Sigmoid colon (tissue), 7 donors: ENCODE measurements around the gene CD44. TPM values are rescaled to one million over a fixed set of nuclear protein-coding genes. Genes with fewer than 3 reads are reported as not detected.
A peak's percentile ranks its signal among the peaks of the same experiment; 100 is the strongest.

Source experiments
- DNase-seq: peaks from one replicate; pipeline ENCODE4 v3.0.0-alpha.2; 2019
- H3K27ac ChIP-seq, 4 donors: fragments of 200-600 bp; sonication (generic); one replicate each; pipeline ENCODE4 v1.5.1; 2016 to 2019; ENCODE audit warnings: mild to moderate bottlenecking in 1 of 4
- H3K27me3 ChIP-seq, 3 donors: fragments of 200-600 bp; sonication (generic); one replicate each; pipeline ENCODE4 v1.5.1; 2019; ENCODE audit warnings: mild to moderate bottlenecking in 1 of 3
- H3K36me3 ChIP-seq, 4 donors: fragments of 200-600 bp; sonication (generic); one replicate each; pipeline ENCODE4 v1.5.1; 2016 to 2019
- H3K4me1 ChIP-seq, 4 donors: fragments of 200-600 bp; sonication (generic); one replicate each; pipeline ENCODE4 v1.5.1; 2017 to 2019
- H3K4me3 ChIP-seq, 4 donors: fragments of 200-600 bp; sonication (generic); one replicate each; pipeline ENCODE4 v1.5.1; 2017 to 2019; ENCODE audit warnings: mild to moderate bottlenecking in 2 of 4, moderate library complexity in 1 of 4
- H3K9me3 ChIP-seq, 4 donors: fragments of 200-600 bp in 3 of 4; sonication (generic) in 3 of 4; one replicate each; pipeline versions ENCODE4 v1.5.1 to v1.6.1; 2013 to 2019
- EP300 ChIP-seq, 4 donors: sonication (generic); formaldehyde crosslinking; IDR thresholded peaks; one replicate each; pipeline ENCODE4 v1.6.1; 2017; ENCODE audit warnings: antibody characterized with exemption in 4 of 4
- POLR2A ChIP-seq, 2 donors: fragments of 450-650 bp; IDR thresholded peaks; one replicate each; pipeline ENCODE4 v1.6.1; 2016; ENCODE audit warnings: antibody characterized with exemption in 2 of 2, mild to moderate bottlenecking in 2 of 2, moderate library complexity in 2 of 2
- POLR2AphosphoS5 ChIP-seq, 4 donors: sonication (generic); formaldehyde crosslinking; IDR thresholded peaks; one replicate each; pipeline ENCODE4 v1.6.1; 2017; ENCODE audit warnings: antibody characterized with exemption in 4 of 4
- WGBS, 2 donors: extraction: QIAGEN DNeasy Blood & Tissue Kit; methylation state at CpG; one replicate each; pipeline ENCODE4 v1.1.7; 2013; 5-methylcytosine and 5-hydroxymethylcytosine counted together
- intact Hi-C: fragments of 100-400 bp; cut with DNase I; formaldehyde crosslinking; loops from one replicate; pipeline ENCODE4 v1.15.1; 2023
- polyA plus RNA-seq, 3 donors: library from polyadenylated mRNA; stranded (reverse); fragments of 200-250 nt; gene quantifications; one replicate each; pipeline ENCODE4 v1.2.3, GENCODE V29; 2013
- total RNA-seq, 4 donors: library from RNA; depleted of rRNA; stranded (reverse); fragments of >200 nt; gene quantifications; one replicate each; pipeline ENCODE4 v1.1.0, GENCODE V29; 2016
- TF ChIP-seq, protein P1 (sequence below), 4 experiments: fragments of 450-650 bp in 3 of 4; fragments of 200-600 bp in 1 of 4; IDR thresholded peaks; one replicate each; pipeline ENCODE4 v1.5.1; 2016 to 2019; ENCODE audit warnings: antibody characterized with exemption in 4 of 4, mild to moderate bottlenecking in 3 of 4, moderate library complexity in 2 of 4
- donor health status: healthy with polysubstance abuse.
- donor health status: Bipolar disorder and iron deficiency.
- donor health status: healthy.

Gene CD44
- total and polyA plus RNA-seq, 7 donors = 28.4 to 228 (median 76.4) TPM

DNA sequence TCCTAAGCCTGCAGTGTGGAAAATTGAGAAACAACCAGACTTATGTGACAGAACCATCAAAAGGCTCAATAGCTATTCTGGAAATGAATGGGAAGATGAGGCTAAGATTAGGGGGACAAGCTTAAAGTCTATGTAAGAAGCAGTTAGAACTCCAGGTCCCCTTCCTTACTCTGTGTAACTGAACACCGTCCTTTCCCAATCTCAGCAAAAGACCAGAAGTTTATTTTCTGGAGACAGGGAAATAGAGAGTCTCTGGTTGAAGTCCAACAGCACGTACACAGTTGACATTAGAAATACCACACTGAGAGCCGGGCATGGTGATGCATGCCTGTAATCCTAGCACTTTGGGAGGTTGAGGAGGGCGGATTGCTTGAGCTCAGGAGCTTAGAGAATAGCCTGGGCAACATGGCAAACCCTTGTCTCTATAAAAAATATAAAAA, 93.9 kb downstream of the CD44 start:
- H3K36me3 ChIP-seq = peaks cover 0 to 32% (median 3%) of the 10 kb centered on the region in 4 donors
- H3K27me3 ChIP-seq = no peaks in the 10 kb centered on the region
- no peaks in the 10 kb centered on the region for H3K9me3 ChIP-seq
- no peak overlapping the region for H3K4me3 ChIP-seq
- WGBS, 2 donors = 81 to 84% methylated on average over 4 of the region's 4 CpGs
- peaks cover 0 to 25% (median 16%) of the 10 kb centered on the region in 4 donors for H3K4me1 ChIP-seq
- peak in 1 of 4 donors; percentile 33 for TF ChIP-seq POLR2AphosphoS5 (IDR thresholded peaks at IDR 0.05)
- TF ChIP-seq, protein P1, sequence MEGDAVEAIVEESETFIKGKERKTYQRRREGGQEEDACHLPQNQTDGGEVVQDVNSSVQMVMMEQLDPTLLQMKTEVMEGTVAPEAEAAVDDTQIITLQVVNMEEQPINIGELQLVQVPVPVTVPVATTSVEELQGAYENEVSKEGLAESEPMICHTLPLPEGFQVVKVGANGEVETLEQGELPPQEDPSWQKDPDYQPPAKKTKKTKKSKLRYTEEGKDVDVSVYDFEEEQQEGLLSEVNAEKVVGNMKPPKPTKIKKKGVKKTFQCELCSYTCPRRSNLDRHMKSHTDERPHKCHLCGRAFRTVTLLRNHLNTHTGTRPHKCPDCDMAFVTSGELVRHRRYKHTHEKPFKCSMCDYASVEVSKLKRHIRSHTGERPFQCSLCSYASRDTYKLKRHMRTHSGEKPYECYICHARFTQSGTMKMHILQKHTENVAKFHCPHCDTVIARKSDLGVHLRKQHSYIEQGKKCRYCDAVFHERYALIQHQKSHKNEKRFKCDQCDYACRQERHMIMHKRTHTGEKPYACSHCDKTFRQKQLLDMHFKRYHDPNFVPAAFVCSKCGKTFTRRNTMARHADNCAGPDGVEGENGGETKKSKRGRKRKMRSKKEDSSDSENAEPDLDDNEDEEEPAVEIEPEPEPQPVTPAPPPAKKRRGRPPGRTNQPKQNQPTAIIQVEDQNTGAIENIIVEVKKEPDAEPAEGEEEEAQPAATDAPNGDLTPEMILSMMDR (IDR thresholded peaks at IDR 0.05) = no peak
- H3K27ac ChIP-seq = peak overlapping the region; percentile 43 to 71 (median 64)
- no peak for DNase-seq
- intact Hi-C loops = loop anchor here (10.0 kb wide), 2 partner anchors 238 to 308 kb away; no protein-coding TSS in a partner anchor

DNA sequence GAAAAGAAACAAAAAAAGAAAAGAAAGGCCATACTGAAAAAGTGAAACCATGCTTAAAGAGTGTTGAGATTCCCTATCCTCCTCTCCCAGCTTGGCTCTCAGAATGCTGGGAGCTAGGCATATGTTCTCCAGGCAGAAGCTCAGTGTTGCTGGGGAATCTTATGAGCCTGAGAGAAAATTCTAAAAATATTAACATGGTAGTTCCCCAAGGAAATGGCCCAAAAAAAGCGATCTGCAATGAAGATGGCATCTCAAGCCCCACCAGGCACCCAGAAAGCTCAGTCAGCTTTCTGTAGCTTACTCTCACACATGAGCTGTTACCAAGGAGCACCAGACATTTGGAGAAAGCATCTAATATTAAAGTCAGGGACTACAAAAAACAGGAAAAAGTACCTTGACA, 94.5 kb downstream of the CD44 start:
- Histone ChIP-seq H3K27me3 (no peaks in the 10 kb centered on the region), H3K4me1 (peaks cover 0 to 19% (median 13%) of the 10 kb centered on the region in 4 donors), H3K36me3 (peaks cover 0 to 31% (median 3%) of the 10 kb centered on the region in 4 donors), H3K4me3 (no peak overlapping the region), H3K9me3 (no peaks in the 10 kb centered on the region), H3K27ac (peak overlapping the region; percentile 43 to 71 (median 64))
- TF ChIP-seq, protein P1 (IDR thresholded peaks at IDR 0.05) = no peak
- TF ChIP-seq POLR2A (IDR thresholded peaks at IDR 0.05) (no peak), POLR2AphosphoS5 (IDR thresholded peaks at IDR 0.05) (no peak), EP300 (IDR thresholded peaks at IDR 0.05) (no peak)
- no peak for DNase-seq
- WGBS, 2 donors = 92 to 98% methylated on average over 1 of the region's 1 CpG
- intact Hi-C loops = loop anchor here (10.0 kb wide), 2 partner anchors 239 to 309 kb away; no protein-coding TSS in a partner anchor

DNA sequence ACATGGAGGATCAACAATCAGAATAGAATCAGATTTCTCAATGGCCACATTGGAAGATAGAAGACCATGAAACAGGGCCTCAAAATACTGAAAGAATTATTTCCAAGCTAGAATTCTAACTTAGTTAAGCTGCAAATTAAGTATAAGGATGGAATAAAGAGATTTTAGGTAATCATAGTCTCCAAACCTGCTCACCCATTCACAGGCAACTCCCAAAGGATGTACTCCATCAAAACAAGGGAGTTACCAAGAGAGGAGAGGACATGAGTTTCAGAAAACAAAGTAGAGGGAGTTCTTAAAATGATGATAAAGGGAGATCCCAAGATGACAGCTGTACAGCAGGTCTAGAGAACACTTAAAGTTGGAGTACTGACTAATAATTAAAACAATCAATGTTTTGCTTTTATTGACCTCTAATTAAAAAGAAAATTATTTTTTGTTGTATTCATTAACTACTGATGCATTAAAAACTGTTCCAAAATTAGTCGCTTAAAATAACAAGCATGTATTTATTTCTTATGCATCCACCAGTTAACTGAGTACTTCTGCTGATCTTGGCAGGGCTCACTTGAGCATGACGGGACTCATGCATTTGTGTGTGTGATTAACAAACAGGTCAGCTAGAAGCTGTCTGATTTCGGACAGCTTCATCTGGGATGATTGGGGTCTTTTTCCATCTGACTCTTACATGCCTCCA, 95.6 kb downstream of the CD44 start:
- H3K27ac ChIP-seq = no peak overlapping the region
- intact Hi-C loops = loop anchor here (10.0 kb wide), 2 partner anchors 240 to 310 kb away; no protein-coding TSS in a partner anchor
- H3K4me1 ChIP-seq = peaks cover 0 to 26% (median 19%) of the 10 kb centered on the region in 4 donors
- TF ChIP-seq POLR2AphosphoS5 (IDR thresholded peaks at IDR 0.05) (no peak), POLR2A (IDR thresholded peaks at IDR 0.05) (no peak), EP300 (IDR thresholded peaks at IDR 0.05) (no peak)
- TF ChIP-seq, protein P1 (IDR thresholded peaks at IDR 0.05) = no peak
- H3K36me3 ChIP-seq = peaks cover 0 to 21% (median 2%) of the 10 kb centered on the region in 4 donors
- H3K4me3 ChIP-seq = no peak overlapping the region
- H3K27me3 ChIP-seq = no peaks in the 10 kb centered on the region
- 95 to 96% methylated on average over 3 of the region's 3 CpGs for WGBS, 2 donors
- DNase-seq = no peak
- no peaks in the 10 kb centered on the region for H3K9me3 ChIP-seq

DNA sequence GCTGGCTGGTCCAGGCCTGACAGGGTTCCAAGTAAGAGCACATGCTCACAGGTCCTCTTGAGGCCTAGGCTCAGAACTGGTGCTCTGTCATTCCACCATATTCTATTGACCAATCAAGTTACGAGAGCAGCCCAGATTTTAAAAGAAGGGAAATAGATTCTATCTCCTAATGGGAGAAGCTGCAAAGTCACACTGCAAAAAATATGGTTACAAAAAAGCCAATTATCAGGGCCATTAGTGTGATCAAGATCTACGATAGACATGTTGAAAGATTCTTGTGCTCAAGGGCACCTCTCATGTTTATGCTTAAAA, 96.1 kb downstream of the CD44 start:
- WGBS, 2 donors = 98 to 99% methylated on average over 2 of the region's 2 CpGs
- Histone ChIP-seq H3K4me1 (peaks cover 0 to 26% (median 19%) of the 10 kb centered on the region in 4 donors), H3K36me3 (peaks cover 0 to 16% (median 0%) of the 10 kb centered on the region in 4 donors), H3K4me3 (no peak overlapping the region), H3K9me3 (no peaks in the 10 kb centered on the region), H3K27me3 (no peaks in the 10 kb centered on the region), H3K27ac (no peak overlapping the region)
- intact Hi-C loops = loop anchor here (10.0 kb wide), 2 partner anchors 240 to 310 kb away; no protein-coding TSS in a partner anchor
- TF ChIP-seq POLR2A (IDR thresholded peaks at IDR 0.05) = no peak
- TF ChIP-seq, protein P1 (IDR thresholded peaks at IDR 0.05) = no peak
- no peak for TF ChIP-seq EP300 (IDR thresholded peaks at IDR 0.05)
- no peak for TF ChIP-seq POLR2AphosphoS5 (IDR thresholded peaks at IDR 0.05)
- DNase-seq = no peak
